GM12891 (cell line): ENCODE results near the gene TENM3.

ENCODE experiments used
- DNase-seq: peaks from one replicate; pipeline ENCODE4 v3.0.0; 2011; ENCODE audit warnings: low spot score; ENCODE audit not compliant: insufficient read length
- FAIRE-seq: peaks from 2 replicates; lab custom pipeline; 2011; peaks lifted over from hg19 to GRCh38; lab: Jason Lieb, UNC
- PAX5 ChIP-seq: IDR thresholded peaks from 2 replicates; pipeline ENCODE4 v1.6.1; 2011; ENCODE audit warnings: low read length, moderate library complexity, mild to moderate bottlenecking; ENCODE audit not compliant: insufficient read depth, severe bottlenecking
- POLR2A ChIP-seq: IDR thresholded peaks from 2 replicates; pipeline ENCODE4 v1.6.1; 2011; ENCODE audit warnings: low read depth, low read length, control low read depth
- POLR2AphosphoS5 ChIP-seq: IDR thresholded peaks from 2 replicates; pipeline ENCODE4 v1.6.1; 2011; ENCODE audit warnings: low read depth, low read length, control low read depth
- POU2F2 ChIP-seq: IDR thresholded peaks from 2 replicates; pipeline ENCODE4 v1.6.1; 2011; ENCODE audit warnings: low read depth, mild to moderate bottlenecking, control low read depth, low read length, moderate library complexity
- SPI1 ChIP-seq: IDR thresholded peaks from 2 replicates; pipeline ENCODE4 v1.6.1; 2011; ENCODE audit warnings: low read depth, low read length, control low read depth
- TAF1 ChIP-seq: IDR thresholded peaks from 2 replicates; pipeline ENCODE4 v1.6.1; 2011; ENCODE audit warnings: low read depth, low read length, control low read depth

The TENM3 gene

GRCh38 chr4:182297659-182298058 lies 54.5 kb downstream of the TENM3 start:
- no peak for FAIRE-seq

DNA sequence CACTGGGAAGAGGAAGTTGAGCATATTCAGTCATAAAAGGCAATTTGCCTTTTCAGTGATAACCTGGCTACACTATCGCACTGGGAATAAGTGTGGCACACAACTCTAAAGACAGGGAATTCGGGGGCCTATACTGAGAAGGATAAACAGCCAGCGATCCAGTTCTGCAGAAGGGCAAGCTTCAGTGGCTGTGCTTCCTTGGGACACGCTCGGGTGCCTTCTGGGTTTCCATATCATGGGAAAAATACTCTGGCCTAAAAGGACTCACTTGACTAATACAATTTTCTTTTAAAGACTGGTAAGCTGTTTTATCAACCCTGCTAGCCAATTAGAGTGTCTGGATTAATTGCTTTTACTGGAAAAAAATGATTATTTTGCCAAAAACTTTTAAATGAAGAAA lies 58.5 kb downstream of the TENM3 start:
- DNase-seq: no peak
- TF ChIP-seq POLR2A: no peak
- no peak for TF ChIP-seq POU2F2
- TF ChIP-seq PAX5: no peak
- TF ChIP-seq SPI1: no peak
- no peak for TF ChIP-seq POLR2AphosphoS5
- TF ChIP-seq TAF1: no peak
- FAIRE-seq: no peak

More at GRCh38 chr4:182297659-182298058, 54.5 kb downstream of the TENM3 start:
- no peak for TF ChIP-seq TAF1
- no peak for TF ChIP-seq POLR2A
- no peak for TF ChIP-seq PAX5
- TF ChIP-seq SPI1: no peak
- no peak for TF ChIP-seq POU2F2
- no peak for TF ChIP-seq POLR2AphosphoS5
- DNase-seq: no peak

- FAIRE-seq (no peak), DNase-seq (no peak)
- TF ChIP-seq SPI1: no peak
- TF ChIP-seq PAX5: no peak
Observed at GRCh38 chr4:182303847-182304246, 60.6 kb downstream of the TENM3 start.

DNA sequence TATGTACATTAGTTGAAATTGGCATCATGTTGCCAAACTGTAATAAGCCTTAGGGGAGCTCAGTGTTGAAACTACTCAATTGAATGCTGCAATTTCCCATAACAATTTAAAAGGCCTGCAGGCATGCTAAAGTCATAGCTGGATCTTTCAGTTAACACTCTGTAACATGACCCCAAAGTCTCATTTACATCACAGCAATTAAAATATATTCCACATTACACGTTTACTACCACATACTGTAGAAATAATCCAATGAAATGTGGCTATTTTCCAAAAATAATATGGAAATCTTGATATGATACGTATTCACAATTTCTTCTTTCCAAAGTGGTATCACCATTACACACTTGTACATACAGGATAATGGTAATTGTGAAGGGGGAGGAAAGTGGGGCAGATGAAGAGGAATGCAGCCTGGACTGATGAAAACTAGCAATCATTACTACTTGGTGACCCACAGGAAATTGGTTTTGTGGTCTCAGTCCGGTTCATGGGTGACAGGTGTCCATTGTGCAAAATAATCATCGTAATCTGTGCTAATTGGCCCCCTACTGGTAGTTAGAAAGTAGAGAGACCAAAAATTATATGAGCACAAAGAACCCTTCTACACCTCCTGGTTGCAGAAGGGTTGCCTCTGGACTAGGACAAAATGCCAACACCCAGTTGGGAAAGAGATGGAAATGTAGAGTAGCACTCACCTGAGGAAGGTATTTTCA lies 63.7 kb downstream of the TENM3 start:
- FAIRE-seq: no peak
- TF ChIP-seq PAX5: no peak
- TF ChIP-seq POLR2AphosphoS5: no peak
- TF ChIP-seq POU2F2: no peak
- no peak for TF ChIP-seq SPI1
- no peak for TF ChIP-seq POLR2A
- no peak for TF ChIP-seq TAF1
- no peak for DNase-seq

- TF ChIP-seq PAX5: no peak
- TF ChIP-seq POLR2AphosphoS5: no peak
- TF ChIP-seq POU2F2: no peak
- TF ChIP-seq SPI1: no peak
- TF ChIP-seq TAF1: no peak
- TF ChIP-seq POLR2A: no peak
- no peak for DNase-seq
- no peak for FAIRE-seq
Observed at GRCh38 chr4:182307746-182308145, 64.5 kb downstream of the TENM3 start.

DNA sequence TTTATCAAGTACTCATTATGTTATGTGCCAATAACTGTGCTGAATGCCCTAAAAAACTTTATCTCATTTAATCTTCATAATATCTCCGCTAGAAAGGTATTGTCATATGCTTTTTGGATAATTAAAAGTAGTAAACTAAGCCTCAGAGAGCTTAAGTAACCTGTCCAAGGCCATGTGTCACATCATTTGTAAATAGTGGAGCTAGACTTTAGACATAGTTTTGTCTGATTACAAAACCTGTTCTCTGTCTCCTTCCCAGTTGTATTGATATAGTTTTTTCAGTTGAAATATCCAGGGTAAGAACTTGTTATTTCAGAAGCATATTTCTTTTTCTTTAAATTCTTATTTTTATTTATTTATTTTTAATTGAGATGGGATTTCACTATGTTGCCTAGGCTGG lies 66.7 kb downstream of the TENM3 start:
- FAIRE-seq (no peak), DNase-seq (no peak)
- no peak for TF ChIP-seq TAF1
- no peak for TF ChIP-seq SPI1
- no peak for TF ChIP-seq POLR2AphosphoS5
- no peak for TF ChIP-seq POU2F2
- TF ChIP-seq POLR2A: no peak
- no peak for TF ChIP-seq PAX5

DNA sequence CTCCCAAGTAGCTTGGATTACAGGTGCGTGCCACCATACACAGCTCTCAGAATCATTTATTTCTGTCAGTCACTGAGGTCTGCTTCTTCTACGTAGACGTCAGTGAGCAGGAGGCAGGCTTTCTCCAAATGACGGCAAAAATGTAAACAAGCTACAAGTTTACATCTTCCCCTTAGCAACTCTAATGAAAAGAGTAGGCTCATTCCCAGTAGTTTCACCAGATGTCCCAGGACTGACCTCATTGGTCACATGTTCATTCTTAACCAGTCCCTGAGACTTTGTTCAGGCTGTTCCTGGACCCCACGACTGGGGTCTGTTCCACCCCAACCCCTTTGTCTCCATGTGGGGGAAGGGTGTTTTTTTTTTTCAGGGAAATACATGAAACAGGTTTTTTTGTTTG lies 67.1 kb downstream of the TENM3 start:
- TF ChIP-seq PAX5 (no peak), POU2F2 (no peak), POLR2A (no peak), TAF1 (no peak), SPI1 (no peak), POLR2AphosphoS5 (no peak)
- no peak for FAIRE-seq

DNA sequence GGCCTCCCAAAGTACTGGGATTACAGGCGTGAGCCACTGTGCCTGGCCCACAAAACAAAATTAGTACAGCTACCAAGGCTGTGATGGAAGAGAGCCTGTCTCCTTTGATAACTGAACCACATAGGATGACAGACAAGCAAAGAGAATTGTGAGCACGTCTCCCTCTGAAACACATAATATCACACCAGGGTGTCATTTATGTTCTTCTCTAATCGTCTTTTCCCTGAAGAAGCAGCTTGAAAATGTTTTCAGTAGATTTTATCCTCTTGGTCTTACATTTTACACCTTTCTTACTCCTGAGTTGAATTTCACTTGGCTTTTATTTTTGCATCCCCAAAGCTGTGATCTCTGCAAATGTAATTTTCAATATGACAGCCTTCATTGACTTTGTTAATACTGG lies 67.8 kb downstream of the TENM3 start:
- no peak for DNase-seq
- no peak for FAIRE-seq
- TF ChIP-seq POLR2AphosphoS5 (no peak), POU2F2 (no peak), SPI1 (no peak), TAF1 (no peak), PAX5 (no peak), POLR2A (no peak)

More for the DNA sequence above, 67.1 kb downstream of the TENM3 start:
- no peak for DNase-seq

DNA sequence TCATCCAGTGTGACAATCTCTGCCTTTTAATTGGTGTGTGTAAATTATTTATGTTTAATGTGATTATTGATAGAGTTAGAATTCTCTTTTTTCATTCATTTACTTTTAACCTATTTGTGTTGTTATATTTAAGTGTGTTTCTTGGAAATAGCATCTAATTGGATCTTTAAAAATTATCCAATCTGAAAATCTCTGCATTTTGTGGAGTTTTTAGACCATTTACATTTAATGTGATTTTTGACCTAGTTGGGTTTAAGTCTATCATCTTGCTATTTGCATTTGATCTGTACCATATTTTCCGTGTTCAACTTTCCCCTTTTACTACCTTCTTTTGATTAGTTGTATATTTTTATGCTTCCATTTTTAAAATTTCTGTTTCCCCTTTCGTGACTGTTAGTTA lies 71.3 kb downstream of the TENM3 start:
- FAIRE-seq (no peak), DNase-seq (no peak)
- TF ChIP-seq PAX5 (no peak), TAF1 (no peak), POLR2A (no peak), SPI1 (no peak), POLR2AphosphoS5 (no peak), POU2F2 (no peak)

DNA sequence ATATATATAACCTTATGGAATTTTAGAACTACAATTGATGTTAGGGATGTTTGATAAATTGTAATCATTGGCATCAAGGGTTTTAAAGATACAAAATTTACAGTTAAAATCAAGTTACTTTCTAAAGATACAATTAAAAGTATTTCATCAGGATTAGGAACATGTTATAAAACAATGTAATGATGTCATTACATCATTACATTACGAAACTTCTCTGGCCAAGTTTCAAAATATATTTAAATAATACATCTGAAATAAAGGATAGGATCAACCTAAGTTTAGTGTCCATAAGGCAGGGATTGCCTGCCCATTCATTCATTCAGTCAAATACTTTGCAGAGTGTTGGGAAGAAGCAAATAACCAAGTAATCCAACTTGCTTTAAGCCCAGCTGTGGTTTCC lies 75.1 kb downstream of the TENM3 start:
- no peak for DNase-seq
- TF ChIP-seq POLR2A (no peak), SPI1 (no peak), PAX5 (no peak), POU2F2 (no peak)
- no peak for FAIRE-seq
